ENCODE measurements around the gene PANK1. TPM values are rescaled to one million over a fixed set of nuclear protein-coding genes. Genes with fewer than 3 reads are reported as not detected.

The PANK1 gene
- total RNA-seq: 1 to 10 TPM; 3.2 to 4.0 TPM

DNA sequence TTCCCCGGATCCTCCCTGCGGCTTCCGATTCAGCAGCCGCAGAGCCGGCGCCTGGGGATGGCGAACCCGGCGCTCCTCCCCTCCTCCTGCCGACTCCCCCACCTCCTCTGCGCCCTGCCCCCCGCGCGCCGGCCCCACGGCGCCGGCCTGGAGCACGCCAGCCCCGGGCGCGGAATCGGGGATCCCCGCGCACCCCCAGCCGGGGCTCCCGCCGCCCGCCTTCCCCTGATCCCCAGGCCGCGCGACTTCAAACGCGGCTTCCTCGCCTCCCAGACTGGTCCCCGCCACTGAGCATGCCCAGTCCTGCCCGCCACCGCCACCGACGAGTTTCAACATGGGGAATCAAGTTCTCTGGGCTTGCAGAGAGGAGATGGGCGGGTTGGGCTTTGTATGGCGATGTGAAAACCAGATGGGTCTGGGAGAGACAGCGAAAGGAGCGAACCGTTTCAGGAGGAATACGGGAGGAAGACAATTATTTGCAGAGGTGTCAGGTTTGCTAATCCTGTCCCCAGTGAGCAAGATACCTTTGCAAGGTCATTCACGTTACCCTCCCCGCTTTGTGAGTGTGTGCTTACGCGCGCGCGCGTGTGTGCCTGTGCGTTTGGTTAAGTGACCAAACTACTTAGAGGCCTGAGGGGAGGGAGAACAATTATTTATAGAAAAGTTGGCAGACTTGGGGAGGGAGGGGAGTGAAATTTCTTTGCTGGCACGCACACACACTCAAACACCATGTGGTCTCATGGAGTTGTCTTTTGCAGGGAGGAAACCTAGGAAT, at the start of gene PANK1:
PANK1 (minus strand) TSS at position 276 of the 775 bp plus-strand sequence. CDS start 351 bp downstream, outside the sequence.
- Mint-ChIP-seq H3K27me3 (peaks cover 12% of the 10 kb centered on the region), H3K36me3 (ENCODE audit: low read depth) (peaks cover 2% of the 10 kb centered on the region), H3K4me3 (no peak within 1 kb of the TSS), H3K4me1 (peaks cover 6% of the 10 kb centered on the region), H3K27ac (peak within 1 kb of the TSS; percentile 92), H3K9me3 (ENCODE audit: low read depth) (no peaks in the 10 kb centered on the region)
- intact Hi-C loops (cut with DNase I, micrococcal nuclease): loop anchor here (1.0 to 10.0 kb wide), 5 partner anchors 56 to 1577 kb away; partner anchors contain the start of genes IFIT5 (in 2 of the 2), KIF20B (in 2 of the 2), PCGF5 (in 1 of the 2) and RPP30 (in 1 of the 2)
- ChIA-PET CTCF (interaction anchor here (0.8 to 1.0 kb wide), 2 partner anchors 27 to 261 kb away, joined by 3 to 4 read pairs; no protein-coding TSS in a partner anchor), POLR2A (no interaction called here)
- DNase-seq (peak; percentile 87), ATAC-seq (peak; percentile 61)

DNA sequence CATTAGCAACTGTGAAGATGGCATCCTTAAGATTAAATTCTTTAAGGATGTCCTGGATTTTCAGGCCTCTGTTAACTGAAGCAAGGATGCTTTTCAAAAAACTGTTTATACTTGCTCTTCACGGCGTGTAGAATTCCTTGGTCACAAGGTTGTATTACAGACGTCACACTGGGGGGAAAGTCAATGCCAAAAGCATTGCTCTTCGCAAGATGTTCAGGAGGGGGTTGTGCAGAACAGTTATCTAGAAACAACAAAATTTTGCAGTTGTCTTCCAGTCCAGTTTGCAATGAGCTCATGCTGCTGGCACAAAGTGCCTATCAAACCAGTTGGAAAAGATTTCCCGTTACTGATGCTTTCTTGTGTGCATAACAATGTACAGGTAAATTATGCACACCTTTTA, 48.1 kb upstream of the PANK1 start:
- Mint-ChIP-seq H3K9me3 (ENCODE audit: low read depth) (no peaks in the 10 kb centered on the region), H3K4me3 (no peak overlapping the region), H3K4me1 (no peaks in the 10 kb centered on the region), H3K27ac (no peak overlapping the region), H3K36me3 (ENCODE audit: low read depth) (no peaks in the 10 kb centered on the region), H3K27me3 (no peaks in the 10 kb centered on the region)
- intact Hi-C loops (cut with DNase I, micrococcal nuclease): no loop called here
- DNase-seq: no peak
- ATAC-seq: no peak
- POLR2A ChIA-PET: no interaction called here
- CTCF ChIA-PET: no interaction called here

DNA sequence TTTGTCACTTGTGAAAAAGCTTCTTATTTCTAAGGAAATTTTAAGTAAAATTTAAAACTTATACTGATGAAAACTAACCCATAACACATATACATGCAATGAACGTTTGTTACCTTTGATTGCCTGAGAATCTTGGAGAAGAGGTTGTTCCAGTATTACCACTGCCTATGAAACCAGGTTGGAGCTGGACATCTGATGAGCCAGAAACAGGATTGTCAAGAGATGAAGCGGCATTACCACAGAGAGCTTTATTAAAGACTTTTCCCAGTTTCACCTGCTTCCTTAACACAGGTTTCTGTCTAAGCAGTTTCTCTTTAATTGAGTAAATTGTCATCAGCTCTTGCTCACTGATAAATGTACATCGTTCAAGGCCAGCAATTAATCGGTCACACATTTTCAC, 47.4 kb upstream of the PANK1 start:
- Mint-ChIP-seq H3K4me3 (no peak overlapping the region), H3K27me3 (no peaks in the 10 kb centered on the region), H3K9me3 (ENCODE audit: low read depth) (no peaks in the 10 kb centered on the region), H3K4me1 (no peaks in the 10 kb centered on the region), H3K27ac (no peak overlapping the region), H3K36me3 (ENCODE audit: low read depth) (no peaks in the 10 kb centered on the region)
- intact Hi-C loops (cut with DNase I, micrococcal nuclease): no loop called here
- DNase-seq (no peak), ATAC-seq (no peak)
- POLR2A ChIA-PET: no interaction called here
- CTCF ChIA-PET: no interaction called here

DNA sequence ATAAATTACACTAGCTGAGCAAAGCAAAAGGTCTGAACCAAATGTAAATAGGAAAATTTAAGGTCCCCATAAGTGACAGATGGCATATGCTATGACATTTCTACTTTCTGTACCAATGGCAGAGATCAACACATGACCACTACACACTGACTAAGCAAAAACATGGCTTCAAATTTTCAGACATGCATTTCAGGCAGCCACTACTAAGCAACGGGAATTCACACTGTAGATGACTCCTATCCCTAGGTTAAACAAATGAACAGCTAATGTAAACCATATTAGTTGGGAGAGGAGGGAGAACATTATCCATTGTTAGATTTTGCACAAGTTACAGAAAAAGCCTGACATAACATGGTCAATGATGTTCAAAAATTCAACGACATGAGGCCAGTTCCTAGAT, 45.0 kb upstream of the PANK1 start:
- H3K9me3 Mint-ChIP-seq (ENCODE audit: low read depth): no peaks in the 10 kb centered on the region
- DNase-seq (no peak), ATAC-seq (no peak)
- no peak overlapping the region for H3K4me3 Mint-ChIP-seq
- no peak overlapping the region for H3K27ac Mint-ChIP-seq
- ChIA-PET POLR2A (no interaction called here), CTCF (interaction anchor here (0.8 kb wide), 1 partner anchor 17 kb away, joined by 3 read pairs; no protein-coding TSS in a partner anchor)
- no peaks in the 10 kb centered on the region for H3K4me1 Mint-ChIP-seq
- no peaks in the 10 kb centered on the region for H3K36me3 Mint-ChIP-seq (ENCODE audit: low read depth)
- intact Hi-C loops (cut with DNase I, micrococcal nuclease): no loop called here
- H3K27me3 Mint-ChIP-seq: peaks cover 3% of the 10 kb centered on the region

DNA sequence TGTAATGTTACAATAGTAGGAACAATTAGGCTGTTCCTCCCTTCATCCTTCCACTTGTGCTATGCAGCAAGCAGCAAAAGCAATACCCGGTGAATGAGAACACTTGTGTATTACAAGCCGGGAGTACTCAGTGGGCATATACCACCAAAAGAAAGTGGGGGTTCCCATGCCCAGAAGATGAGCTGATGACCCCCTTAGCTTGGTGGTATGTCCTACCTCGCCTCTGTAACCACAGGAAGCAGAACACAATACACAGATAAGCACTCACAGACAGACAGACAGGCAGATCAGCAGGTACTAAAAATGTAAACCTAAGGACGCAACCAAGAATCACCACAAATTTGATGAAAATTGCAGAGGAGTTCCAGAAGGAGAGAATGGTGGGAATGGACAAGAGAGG, 40.9 kb upstream of the PANK1 start:
- Mint-ChIP-seq H3K4me3 (no peak overlapping the region), H3K4me1 (no peaks in the 10 kb centered on the region), H3K27ac (no peak overlapping the region), H3K27me3 (peaks cover 13% of the 10 kb centered on the region), H3K36me3 (ENCODE audit: low read depth) (no peaks in the 10 kb centered on the region), H3K9me3 (ENCODE audit: low read depth) (no peaks in the 10 kb centered on the region)
- ChIA-PET POLR2A (no interaction called here), CTCF (no interaction called here)
- DNase-seq (no peak), ATAC-seq (no peak)
- intact Hi-C loops (cut with DNase I, micrococcal nuclease): no loop called here

DNA sequence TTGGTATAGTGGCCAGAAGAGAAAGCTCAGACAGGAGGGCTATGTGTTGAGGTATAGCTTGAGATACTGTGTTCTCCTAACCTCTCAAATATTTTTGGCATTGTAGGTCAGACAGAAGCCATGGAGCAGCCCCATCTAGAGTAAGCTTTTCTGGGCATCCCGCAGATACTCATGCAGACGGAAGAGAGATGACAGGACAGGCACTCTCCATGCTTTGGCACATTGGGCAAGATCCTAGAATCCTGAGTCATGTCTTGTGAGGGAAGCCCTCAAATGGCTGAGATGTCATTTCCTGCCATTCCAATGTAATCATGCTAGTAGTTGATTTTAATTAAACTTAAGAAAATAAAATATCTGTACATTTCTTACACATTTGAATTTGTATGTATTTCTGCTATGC, 39.6 kb upstream of the PANK1 start:
- no peak overlapping the region for H3K4me3 Mint-ChIP-seq
- no peaks in the 10 kb centered on the region for H3K9me3 Mint-ChIP-seq (ENCODE audit: low read depth)
- no peak overlapping the region for H3K27ac Mint-ChIP-seq
- peaks cover 16% of the 10 kb centered on the region for H3K27me3 Mint-ChIP-seq
- CTCF ChIA-PET: no interaction called here
- no peak for ATAC-seq
- POLR2A ChIA-PET: no interaction called here
- no peaks in the 10 kb centered on the region for H3K4me1 Mint-ChIP-seq
- intact Hi-C loops (cut with DNase I, micrococcal nuclease): no loop called here
- H3K36me3 Mint-ChIP-seq (ENCODE audit: low read depth): no peaks in the 10 kb centered on the region
- no peak for DNase-seq

DNA sequence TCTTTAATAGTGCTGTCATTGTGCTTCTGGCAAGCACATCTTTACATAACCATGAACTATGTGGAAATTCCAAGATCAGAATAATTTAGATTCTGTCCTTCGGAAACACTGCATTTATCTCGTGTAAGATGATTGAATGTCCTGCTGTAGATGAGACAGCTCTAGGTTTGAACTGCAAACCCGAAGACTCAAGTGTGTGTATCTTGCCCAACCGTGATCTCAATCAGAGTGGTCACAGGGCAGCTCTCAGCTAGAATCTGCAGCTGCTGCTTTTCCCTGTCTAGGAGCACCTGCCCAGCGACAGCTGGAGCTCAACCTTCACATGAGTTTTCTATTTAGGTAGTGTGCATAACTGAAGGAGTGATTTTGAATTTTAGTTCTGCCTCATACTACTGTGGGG, 38.8 kb upstream of the PANK1 start:
- H3K27ac Mint-ChIP-seq: no peak overlapping the region
- POLR2A ChIA-PET: no interaction called here
- CTCF ChIA-PET: no interaction called here
- no peaks in the 10 kb centered on the region for H3K36me3 Mint-ChIP-seq (ENCODE audit: low read depth)
- H3K4me1 Mint-ChIP-seq: no peaks in the 10 kb centered on the region
- H3K9me3 Mint-ChIP-seq (ENCODE audit: low read depth): no peaks in the 10 kb centered on the region
- H3K27me3 Mint-ChIP-seq: peaks cover 16% of the 10 kb centered on the region
- ATAC-seq (no peak), DNase-seq (no peak)
- H3K4me3 Mint-ChIP-seq: no peak overlapping the region
- intact Hi-C loops (cut with DNase I, micrococcal nuclease): no loop called here

DNA sequence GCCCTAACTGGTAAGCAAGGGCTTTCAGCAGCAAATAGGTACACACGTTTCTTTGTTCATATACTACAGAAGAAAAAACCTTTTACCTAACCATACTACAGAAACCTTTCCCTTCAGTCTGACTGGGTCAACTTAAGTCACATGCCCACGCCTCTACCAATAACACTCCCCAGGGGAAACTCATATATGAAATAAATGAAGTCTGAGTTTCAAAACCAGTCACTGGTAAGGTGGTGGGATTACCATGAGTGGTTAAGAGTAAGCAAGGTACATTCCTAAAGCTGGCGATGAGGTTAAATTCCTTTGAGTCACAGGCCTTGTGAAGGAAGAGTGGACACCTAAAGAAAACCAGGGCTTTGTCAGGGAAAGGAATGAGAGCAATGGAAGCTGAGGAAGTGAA, 34.9 kb upstream of the PANK1 start:
- POLR2A ChIA-PET: no interaction called here
- peak; percentile 61 for ATAC-seq
- Mint-ChIP-seq H3K27ac (no peak overlapping the region), H3K27me3 (peaks cover 16% of the 10 kb centered on the region), H3K4me1 (no peaks in the 10 kb centered on the region), H3K4me3 (no peak overlapping the region), H3K9me3 (ENCODE audit: low read depth) (no peaks in the 10 kb centered on the region), H3K36me3 (ENCODE audit: low read depth) (no peaks in the 10 kb centered on the region)
- DNase-seq: peak; percentile 6
- intact Hi-C loops (cut with DNase I, micrococcal nuclease): no loop called here
- CTCF ChIA-PET: no interaction called here

DNA sequence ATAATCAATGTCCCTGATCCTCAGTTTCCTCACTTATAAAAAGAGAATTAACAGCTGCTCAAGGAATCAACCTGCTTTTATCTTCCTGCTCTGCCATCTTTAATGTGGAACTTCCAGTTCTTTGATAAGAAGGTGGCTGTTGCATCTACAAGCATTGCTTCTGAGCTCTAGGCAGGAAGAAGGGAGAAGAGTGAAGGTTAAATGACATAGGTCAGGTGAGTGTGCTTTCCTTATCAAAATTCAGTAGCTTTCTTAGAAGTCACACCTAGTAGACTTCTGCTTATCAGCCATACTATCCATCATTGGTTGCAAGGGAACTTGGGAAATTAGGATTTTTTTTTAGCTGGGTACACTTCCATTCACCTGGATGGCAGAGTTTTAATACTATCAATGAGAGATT, 32.3 kb upstream of the PANK1 start:
- peaks cover 9% of the 10 kb centered on the region for H3K27me3 Mint-ChIP-seq
- CTCF ChIA-PET: interaction anchor here (1.3 kb wide), 1 partner anchor 10 kb away, joined by 4 read pairs; no protein-coding TSS in a partner anchor
- POLR2A ChIA-PET: no interaction called here
- H3K36me3 Mint-ChIP-seq (ENCODE audit: low read depth): no peaks in the 10 kb centered on the region
- intact Hi-C loops (cut with DNase I, micrococcal nuclease): no loop called here
- no peak overlapping the region for H3K27ac Mint-ChIP-seq
- H3K4me1 Mint-ChIP-seq: no peaks in the 10 kb centered on the region
- H3K4me3 Mint-ChIP-seq: no peak overlapping the region
- H3K9me3 Mint-ChIP-seq (ENCODE audit: low read depth): no peaks in the 10 kb centered on the region
- ATAC-seq: no peak
- no peak for DNase-seq

DNA sequence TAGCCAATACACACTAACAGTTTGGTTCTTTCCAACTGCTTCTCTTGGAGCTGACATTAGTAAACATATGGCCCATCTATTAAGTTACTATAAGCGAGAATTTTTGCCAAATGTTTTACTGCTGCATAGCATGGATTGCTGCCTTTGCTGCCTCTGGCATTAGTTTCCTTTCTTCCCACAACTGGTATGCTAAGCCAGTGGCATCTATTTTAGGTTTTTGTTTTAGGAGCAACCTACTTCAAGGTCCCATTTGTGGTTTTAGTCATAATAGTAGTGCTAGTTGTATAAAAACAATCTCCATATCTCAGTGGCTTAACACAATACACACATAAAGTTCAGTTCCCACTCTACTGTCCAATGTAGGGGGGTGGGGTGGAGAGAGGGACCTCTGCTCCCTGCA, 25.9 kb upstream of the PANK1 start:
- Mint-ChIP-seq H3K9me3 (ENCODE audit: low read depth) (no peaks in the 10 kb centered on the region), H3K4me1 (no peaks in the 10 kb centered on the region), H3K4me3 (no peak overlapping the region), H3K27me3 (peaks cover 4% of the 10 kb centered on the region), H3K36me3 (ENCODE audit: low read depth) (no peaks in the 10 kb centered on the region), H3K27ac (no peak overlapping the region)
- ChIA-PET CTCF (no interaction called here), POLR2A (interaction anchor here (0.6 kb wide), 1 partner anchor 27 kb away, joined by 3 read pairs; no protein-coding TSS in a partner anchor)
- DNase-seq (no peak), ATAC-seq (no peak)
- intact Hi-C loops (cut with DNase I, micrococcal nuclease): no loop called here

DNA sequence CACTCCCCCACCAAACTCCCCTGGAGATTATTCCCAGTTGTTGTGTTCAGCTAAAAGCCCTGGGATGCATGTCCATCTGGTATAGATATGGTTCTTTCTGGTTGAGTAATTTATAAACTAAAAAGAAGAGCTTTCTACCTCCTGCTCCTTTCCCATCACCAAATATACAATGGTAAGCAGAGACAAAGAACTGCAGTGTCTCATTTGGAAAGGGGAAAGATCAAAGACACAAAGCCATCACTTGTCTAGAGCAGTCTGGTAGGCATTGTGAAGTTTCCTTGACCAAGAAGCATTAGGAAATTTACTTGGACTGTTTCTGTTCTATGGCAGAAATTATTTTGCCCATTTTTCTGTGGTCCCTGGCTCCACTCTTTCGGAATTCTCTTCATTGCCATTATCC, 24.9 kb upstream of the PANK1 start:
- Mint-ChIP-seq H3K27me3 (peaks cover 4% of the 10 kb centered on the region), H3K36me3 (ENCODE audit: low read depth) (no peaks in the 10 kb centered on the region), H3K9me3 (ENCODE audit: low read depth) (no peaks in the 10 kb centered on the region), H3K27ac (no peak overlapping the region), H3K4me3 (no peak overlapping the region), H3K4me1 (no peaks in the 10 kb centered on the region)
- no peak for ATAC-seq
- no peak for DNase-seq
- intact Hi-C loops (cut with DNase I, micrococcal nuclease): no loop called here
- ChIA-PET POLR2A (no interaction called here), CTCF (interaction anchor here (1.6 kb wide), 1 partner anchor 11 kb away, joined by 4 read pairs; no protein-coding TSS in a partner anchor)

DNA sequence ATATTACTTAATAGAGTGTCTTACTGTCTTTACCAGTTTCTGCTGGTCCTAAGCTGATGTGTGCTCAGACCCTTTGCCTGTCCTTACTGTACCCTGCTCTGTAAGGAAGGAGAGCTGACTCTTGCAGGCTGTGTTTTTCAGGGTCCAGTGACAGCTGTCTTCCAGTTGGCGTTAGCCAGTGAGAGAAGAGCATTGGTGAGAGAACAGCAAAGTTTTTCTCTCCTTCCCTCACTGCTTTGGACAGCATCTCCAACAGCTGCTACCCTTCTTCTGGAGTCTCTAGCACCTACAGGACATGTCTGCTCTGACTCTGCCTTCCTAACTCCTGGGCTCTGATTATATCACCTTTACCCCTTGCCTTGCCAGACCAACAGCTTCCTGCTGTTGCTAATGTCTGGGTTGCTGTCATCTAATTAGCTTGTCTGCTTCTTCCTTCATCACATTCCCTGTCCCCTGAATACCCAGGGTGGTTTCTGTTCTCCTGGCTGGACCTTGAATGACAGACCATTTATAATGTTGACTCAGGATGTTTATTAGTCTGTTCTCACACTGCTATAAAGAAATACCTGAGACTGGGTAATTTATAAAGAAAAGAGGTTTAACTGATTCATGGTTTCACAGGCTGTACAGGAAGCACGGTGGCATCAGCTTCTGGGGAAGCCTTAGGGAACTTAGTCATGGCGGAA, 23.5 kb upstream of the PANK1 start:
- ChIA-PET POLR2A (no interaction called here), CTCF (interaction anchor here (0.7 to 1.6 kb wide), 3 partner anchors 8 to 14 kb away, joined by 3 to 4 read pairs (median 3); no protein-coding TSS in a partner anchor)
- intact Hi-C loops (cut with DNase I, micrococcal nuclease): no loop called here
- Mint-ChIP-seq H3K27ac (no peak overlapping the region), H3K9me3 (ENCODE audit: low read depth) (no peaks in the 10 kb centered on the region), H3K27me3 (peaks cover 4% of the 10 kb centered on the region), H3K4me1 (no peaks in the 10 kb centered on the region), H3K4me3 (no peak overlapping the region), H3K36me3 (ENCODE audit: low read depth) (no peaks in the 10 kb centered on the region)
- ATAC-seq (no peak), DNase-seq (no peak)
